SH-SY5Y (cell line): ENCODE data around the gene ARHGAP28.

ENCODE experiments used
- GATA2 ChIP-seq: IDR thresholded peaks from 2 replicates; pipeline ENCODE4 v1.6.1; 2011; ENCODE audit warnings: mild to moderate bottlenecking, low read depth, low read length
- GATA3 ChIP-seq: IDR thresholded peaks from 2 replicates; pipeline ENCODE4 v1.6.1; 2011; ENCODE audit warnings: low read depth, mild to moderate bottlenecking, low read length, moderate library complexity

Gene ARHGAP28

GRCh38 chr18:6722690-6723089 is 6.8 kb upstream of the ARHGAP28 start:
- TF ChIP-seq GATA2 (no peak), GATA3 (no peak)

- no peak for TF ChIP-seq GATA3
- TF ChIP-seq GATA2: no peak
Measured at GRCh38 chr18:6724331-6724730, 5.2 kb upstream of the ARHGAP28 start.

GRCh38 chr18:6728331-6728730 is 1.2 kb upstream of the ARHGAP28 start:
- TF ChIP-seq GATA2 (no peak), GATA3 (no peak)

- TF ChIP-seq GATA3 (no peak), GATA2 (no peak)
Measured at GRCh38 chr18:6728809-6729246, 688 bp upstream of the ARHGAP28 start.

GRCh38 chr18:6730416-6731221 is 1.1 kb downstream of the ARHGAP28 start:
- TF ChIP-seq GATA2 (no peak), GATA3 (peak; percentile 16; the same call in 1 of the 2 replicates)

- TF ChIP-seq GATA3 (no peak), GATA2 (no peak)
Measured at GRCh38 chr18:6731222-6731596, 1.7 kb downstream of the ARHGAP28 start.

GRCh38 chr18:6732952-6733351 is 3.4 kb downstream of the ARHGAP28 start:
- TF ChIP-seq GATA3 (no peak), GATA2 (no peak)

- TF ChIP-seq GATA2: no peak
- TF ChIP-seq GATA3: no peak
Measured at GRCh38 chr18:6733758-6734157, 4.2 kb downstream of the ARHGAP28 start.

- TF ChIP-seq GATA3: no peak
- no peak; the same call in 1 of the 2 replicates for TF ChIP-seq GATA2
Measured at GRCh38 chr18:6734726-6735430, 5.4 kb downstream of the ARHGAP28 start.

GRCh38 chr18:6737833-6738232 is 8.3 kb downstream of the ARHGAP28 start:
- TF ChIP-seq GATA2 (no peak), GATA3 (no peak)

- no peak for TF ChIP-seq GATA3
Measured at GRCh38 chr18:6738622-6739021, 9.1 kb downstream of the ARHGAP28 start.

- no peak for TF ChIP-seq GATA2
- TF ChIP-seq GATA3: no peak
Measured at GRCh38 chr18:6741232-6741663, 11.7 kb downstream of the ARHGAP28 start.

GRCh38 chr18:6741786-6742185 is 12.3 kb downstream of the ARHGAP28 start:
- TF ChIP-seq GATA3: no peak

- TF ChIP-seq GATA3 (no peak), GATA2 (no peak)
Measured at GRCh38 chr18:6743999-6744398, 14.5 kb downstream of the ARHGAP28 start.

- TF ChIP-seq GATA3: no peak
Measured at GRCh38 chr18:6744816-6745455, 15.4 kb downstream of the ARHGAP28 start.

GRCh38 chr18:6745504-6746031 is 16.1 kb downstream of the ARHGAP28 start:
- TF ChIP-seq GATA2 (no peak), GATA3 (no peak)
